HG03442 (cell line): ENCODE results near the gene SMIM44.

Experiments used
- ATAC-seq: cut with Tn5 transposase; IDR thresholded peaks from one replicate; pipeline ENCODE4 v1.9.1; 2021; ENCODE audit warnings: mild to moderate bottlenecking, moderate library complexity; ENCODE audit not compliant: unreplicated experiment

Gene SMIM44

DNA sequence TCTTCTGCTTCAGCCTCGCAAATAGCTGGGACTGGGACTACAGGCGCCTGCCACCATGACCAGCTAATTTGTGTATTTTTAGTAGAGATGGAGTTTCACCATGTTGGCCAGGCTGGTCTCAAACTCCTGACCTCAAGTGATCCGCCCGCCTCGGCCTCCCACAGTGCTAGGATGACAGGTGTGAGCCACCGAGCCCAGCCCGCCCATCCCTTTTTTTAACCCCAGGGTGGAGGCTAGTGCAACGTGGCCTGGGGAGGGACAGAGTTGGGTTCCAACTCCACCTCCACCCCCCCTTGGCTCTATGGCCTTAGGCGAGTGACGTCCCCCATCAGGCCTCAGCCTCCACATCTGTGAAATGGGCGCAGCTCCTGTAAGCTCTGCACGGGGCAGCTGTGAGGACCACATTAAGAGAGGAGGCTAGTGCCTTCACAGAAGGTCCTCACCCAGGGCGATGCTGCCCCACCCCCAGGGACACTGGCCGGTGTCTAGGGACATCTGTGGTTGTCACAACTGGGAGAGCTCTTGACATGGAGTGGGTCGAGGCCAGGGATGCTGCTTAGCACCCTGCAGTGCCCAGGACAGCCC is 40.7 kb downstream of the SMIM44 start:
- ATAC-seq, result no peak

DNA sequence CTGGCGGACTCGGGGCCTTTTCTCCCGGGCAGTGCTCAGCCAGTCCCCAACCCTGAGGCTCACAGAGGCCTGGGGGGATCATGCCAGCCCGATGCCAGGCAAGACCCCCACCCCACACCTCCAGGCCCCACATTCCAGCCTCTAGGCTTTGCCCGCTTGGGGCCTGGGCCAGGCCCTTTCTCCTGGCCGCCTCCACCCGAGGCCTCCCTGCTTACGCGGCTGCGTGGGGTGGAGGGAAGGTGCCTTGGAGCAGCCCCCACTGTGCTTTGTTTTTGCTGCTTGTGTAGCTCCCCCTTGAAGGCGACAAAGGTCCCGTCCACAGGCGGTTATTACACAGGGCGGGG is 41.3 kb downstream of the SMIM44 start:
- no peak for ATAC-seq

DNA sequence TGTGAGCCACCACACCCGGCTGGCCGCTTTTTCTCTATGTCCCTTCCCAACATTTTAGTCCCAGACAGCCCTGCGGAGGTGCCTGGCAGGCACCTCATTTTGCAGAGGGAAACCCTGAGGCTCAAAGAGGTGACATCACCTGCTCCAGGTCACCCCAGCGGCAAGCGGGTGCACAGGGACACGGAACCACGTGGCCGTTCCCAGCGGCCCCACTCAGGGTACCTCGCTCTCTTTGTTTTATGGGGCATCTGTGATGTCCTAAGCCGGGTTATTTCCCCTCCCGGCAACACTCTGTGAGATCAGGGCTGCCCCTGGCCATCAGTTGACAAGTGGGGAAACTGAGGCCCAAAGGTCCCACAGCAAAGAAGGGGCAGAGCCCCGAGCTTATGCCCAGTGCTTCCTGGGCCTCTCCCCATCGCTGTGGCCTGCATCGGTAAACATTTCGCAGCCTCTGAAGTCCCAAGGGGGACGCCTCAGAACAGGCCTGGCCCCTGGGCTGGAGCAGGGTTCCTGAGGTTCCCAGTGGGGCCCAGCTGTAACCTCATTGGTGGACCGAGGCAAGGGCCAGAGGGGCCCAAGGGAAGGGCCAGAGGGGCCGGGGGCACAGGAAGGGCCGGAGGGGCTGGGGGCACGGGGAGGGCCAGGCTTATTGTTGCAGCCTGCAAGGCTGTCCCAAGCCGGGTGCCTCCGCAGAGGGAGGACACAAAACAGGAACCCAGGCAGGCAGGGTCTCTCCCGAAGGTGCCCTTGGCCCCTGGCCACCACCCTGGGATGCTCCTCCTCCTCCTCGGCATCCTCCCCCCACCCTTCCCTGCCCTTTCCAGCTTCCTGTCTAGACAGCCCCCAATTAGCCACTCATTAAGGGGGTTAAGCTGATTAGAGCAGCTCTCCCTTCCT is 41.9 kb downstream of the SMIM44 start:
- ATAC-seq, result no peak

DNA sequence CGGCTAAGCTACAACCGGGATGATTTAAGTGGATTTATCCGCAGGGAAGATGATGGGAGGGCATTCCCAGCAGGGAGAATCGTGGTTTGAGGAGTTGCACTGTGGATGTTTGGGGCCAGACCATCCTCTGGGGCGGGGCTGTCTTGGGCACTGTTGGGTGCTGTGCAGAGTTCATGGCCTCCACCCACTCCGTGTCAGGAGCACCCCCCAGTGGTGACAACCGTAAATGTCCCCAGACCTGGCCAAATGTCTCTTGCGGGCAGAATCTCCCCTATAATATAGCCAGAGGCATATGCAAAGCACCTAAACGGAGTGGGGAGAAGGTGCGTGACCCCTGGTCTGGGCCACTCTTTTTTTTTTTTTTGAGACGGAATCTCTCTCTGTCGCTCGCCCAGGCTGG is 43.2 kb downstream of the SMIM44 start:
- no peak for ATAC-seq

DNA sequence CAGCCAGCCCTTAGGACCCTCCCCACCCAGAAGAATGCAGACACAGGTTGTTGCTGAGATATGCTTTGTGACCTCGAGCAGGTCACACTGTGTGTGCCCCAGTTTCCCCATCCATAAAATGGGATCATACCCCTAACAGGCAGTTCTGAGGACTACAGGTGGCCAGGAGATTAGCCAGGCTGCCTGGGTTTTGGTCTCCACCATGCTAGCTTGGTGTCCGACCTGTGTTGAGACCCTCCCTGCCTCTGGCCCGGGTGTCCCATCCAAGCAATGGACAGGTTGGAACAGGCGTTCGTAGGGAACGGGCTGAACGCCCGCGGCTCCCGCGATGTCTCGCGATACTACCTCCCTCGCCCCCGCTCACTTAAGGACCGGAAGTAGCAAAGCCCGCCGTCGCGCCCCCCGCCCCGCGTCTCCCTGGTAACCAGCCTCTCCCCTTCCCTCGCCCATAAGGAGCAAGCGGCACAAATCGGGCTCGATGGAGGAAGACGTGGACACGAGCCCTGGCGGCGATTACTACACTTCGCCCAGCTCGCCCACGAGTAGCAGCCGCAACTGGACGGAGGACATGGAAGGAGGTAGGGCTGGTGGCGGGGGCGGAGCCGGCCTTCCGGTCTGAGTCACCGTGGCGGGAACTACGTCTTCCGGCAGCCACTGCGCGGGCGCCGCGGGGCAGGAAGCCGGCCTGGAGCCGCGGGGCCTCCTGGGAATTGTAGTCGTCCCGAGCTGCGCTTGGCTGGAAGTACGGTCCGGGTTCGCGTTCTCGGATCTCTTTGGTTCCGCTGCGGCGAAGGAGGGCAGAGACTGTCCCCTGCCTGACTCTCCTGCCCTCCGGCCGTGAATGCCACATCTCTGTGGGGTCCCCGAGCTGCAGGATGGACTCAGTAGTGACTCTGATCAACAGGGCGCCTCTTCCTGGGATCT is 48.3 kb downstream of the SMIM44 start:
- peak; percentile 83 for ATAC-seq

DNA sequence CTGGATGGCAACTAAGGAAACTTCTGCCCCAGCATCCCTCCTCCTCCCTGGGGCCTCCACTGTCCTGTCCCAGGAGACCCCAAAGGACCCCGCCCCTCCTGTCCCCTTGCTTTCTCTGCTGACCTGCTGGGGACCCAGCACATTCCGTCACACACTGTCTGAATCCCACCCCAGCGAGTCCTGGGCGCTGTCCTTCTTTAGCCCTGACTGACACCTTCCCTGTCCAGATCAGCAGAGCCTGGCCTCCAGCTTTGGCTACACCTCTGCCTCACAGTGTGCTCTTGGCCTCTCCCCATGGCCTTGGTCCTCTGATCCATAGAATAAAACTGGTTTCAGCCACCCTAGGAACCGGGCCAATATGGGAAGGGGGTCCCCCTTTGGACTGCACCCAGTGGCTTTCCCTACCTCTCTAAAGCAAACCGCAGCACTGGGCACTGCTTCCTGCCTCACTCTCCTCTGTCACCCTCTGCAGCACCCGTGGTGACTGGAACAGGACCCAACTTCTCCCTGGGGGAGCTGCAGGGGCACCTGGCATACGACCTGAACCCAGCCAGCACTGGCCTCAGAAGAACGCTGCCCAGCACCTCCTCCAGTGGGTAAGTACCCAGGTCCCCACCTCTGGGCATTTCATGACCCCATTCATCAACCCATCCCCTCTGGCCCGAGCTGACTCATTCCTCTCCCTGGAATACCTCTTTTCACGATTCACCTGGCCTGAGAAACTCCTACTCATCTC is 49.3 kb downstream of the SMIM44 start:
- ATAC-seq, result no peak

DNA sequence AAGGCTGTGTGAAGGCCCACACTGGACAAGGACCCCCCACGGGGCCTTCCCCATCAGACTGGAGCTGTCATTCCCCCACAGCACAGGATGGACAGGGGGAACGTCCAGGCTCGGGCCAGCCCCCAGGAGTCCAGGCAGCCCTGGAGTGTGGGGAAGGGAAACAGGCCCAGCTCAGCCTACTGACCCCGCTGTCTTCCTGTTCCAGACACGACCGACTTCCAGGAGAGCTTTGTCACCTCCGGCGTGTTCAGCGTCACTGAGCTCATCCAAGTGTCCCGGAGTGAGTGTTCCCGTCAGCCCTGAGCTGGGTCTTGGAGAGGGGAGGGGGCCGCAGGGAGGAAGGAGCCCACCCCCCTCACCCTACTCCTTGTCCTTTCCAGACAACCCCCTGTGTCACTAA is 49.9 kb downstream of the SMIM44 start:
- ATAC-seq, result no peak
